DMS79 treated with DMSO at 0.1 percent for 48 hours (cell line): ENCODE data around the gene COA8.
"Not testable (repeated sequence)": the region's sequence is repeated elsewhere in the genome, so short reads cannot be mapped to it uniquely, and the experiment has no call there.

Source experiments
- DNase-seq: peaks from one replicate; lab custom pipeline; 2025; lab: John Stamatoyannopoulos, UW

COA8 gene

DNA sequence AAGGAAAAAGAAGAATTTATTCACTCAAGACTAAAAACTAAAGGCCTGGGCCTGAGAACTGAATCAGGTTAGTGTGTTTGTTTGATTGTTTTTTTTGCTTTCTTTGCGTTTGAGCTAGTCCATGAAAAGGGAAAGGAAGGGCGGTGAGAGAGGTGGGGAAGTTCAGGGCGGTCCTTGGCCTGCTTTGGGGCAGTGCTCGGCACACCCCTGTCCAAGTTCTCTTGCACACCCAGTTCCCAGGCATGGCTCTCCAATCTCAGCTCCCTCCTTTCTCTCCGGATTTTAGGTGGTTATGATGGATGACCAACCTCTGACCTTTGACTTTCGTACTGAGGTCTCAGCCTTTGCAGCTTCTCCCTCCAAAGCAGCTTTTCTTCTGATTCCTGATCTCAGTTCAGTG lies 11.3 kb downstream of the COA8 start:
- DNase-seq, result no peak

DNA sequence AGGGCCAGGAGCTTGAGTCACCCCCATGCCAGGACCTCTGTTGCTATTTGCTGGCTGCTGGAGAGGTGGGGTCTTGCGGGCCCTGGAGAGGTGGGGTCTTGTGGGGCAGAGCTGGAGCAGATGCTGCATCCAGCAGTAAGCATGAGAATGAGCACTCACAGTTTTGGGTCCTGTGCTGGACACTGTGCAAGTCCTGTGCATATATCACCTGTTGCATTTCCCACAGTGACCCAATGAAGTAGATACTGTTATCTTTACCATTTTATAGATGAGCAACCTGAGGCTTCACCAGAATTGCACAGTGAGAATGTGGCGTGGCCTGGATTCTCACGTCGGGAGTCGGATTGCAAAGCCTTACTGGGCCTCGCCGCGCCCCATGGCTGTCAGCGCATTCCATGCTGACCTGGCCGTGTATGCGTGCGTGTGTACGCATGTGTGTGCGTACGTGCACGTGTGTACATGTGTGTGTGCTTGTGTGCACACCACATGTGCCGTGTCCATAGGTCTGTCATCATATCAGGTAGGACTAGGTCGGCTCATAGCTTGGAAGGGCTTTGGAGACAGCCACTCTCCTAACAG lies 12.0 kb downstream of the COA8 start:
- no peak for DNase-seq

GRCh38 chr14:103576371-103577024 lies 13.7 kb downstream of the COA8 start:
- DNase-seq, result peak; percentile 85

DNA sequence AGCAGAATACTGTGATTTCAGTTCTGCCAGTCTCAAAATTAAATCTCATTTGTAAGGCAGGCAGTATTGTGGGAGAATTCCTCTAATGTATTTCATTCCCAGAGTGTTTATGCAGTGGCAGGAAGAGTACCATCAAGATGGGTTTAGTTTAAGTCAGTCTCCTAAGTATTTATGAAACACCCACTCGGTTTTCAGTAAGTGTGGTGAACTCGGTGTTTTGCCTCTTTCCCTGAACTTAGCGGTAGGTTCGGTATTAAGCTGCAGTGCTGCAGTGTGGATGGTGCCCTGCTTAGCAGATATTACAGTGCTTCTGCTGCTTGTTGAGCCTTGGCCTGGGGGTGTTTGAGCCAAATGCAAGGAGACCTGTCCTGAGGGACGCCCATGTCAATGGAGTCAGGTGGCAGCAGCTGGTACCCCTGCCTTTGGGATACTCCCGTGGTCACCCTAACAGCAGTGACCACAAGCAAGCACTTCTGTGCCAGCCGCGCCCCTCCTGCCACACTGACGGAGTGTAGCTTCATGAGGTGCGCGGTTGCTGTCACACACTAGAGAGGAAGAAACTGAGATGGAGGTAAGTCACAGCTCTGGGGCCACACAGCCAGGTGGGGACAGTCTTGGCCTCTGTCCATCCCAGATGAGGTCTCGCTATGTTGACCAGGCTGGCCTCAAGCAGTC lies 15.8 kb downstream of the COA8 start:
- DNase-seq, result no peak

GRCh38 chr14:103581206-103581605 lies 18.4 kb downstream of the COA8 start:
- DNase-seq, result no peak

- DNase-seq, result no peak
These were observed 19.4 kb downstream of the COA8 start for GRCh38 chr14:103581954-103582703.

DNA sequence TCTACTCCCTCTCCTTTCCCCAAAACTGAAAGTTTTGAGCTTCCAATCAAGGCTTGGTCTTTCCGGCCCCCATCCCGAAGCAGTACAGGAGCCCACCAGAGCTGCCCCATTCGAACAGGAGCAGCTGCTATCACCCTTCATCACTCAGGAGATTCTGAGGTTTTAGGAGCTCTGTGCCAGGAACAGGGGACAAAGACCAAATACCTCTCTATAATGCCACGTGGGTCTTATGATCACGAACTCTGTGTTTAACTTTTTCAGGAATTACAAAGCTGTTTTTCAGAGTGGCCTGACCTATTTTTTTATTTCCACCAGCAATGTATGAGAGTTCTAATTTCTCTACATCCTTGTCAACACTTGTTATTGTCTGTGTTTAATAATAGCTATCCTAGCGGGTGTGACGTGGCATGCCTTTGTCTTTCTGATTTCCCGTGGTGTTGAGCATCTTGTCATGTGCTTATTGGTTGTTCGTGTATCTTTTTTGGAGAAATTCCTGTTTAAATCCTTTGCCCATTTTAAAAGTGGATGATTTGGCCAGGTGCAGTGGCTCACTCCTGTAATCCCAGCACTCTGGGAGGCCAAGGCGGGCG lies 21.7 kb downstream of the COA8 start:
- no peak for DNase-seq

DNA sequence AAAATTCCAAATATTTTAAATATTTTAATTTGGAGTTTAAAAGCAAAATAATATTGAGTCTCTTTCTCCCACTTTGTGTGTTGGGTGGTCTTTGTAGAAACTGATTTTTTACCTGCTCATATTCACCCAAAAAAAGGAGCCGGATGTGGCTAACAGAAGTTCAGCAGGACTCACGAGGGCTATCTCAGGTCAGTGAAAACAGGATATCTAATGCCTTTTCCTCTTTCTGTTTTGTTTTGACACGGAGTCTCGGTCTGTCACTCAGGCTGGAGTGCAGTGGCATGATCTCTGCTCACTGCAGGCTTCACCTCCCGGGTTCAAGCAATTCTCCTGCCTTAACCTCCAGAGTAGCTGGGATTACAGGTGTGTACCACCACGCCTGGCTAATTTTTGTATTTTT lies 30.8 kb downstream of the COA8 start:
- no peak for DNase-seq

- DNase-seq, result peak; percentile 92
These were observed 31.5 kb downstream of the COA8 start for GRCh38 chr14:103594265-103594664.

GRCh38 chr14:103597623-103598377 lies 35.0 kb downstream of the COA8 start:
- no peak for DNase-seq

DNA sequence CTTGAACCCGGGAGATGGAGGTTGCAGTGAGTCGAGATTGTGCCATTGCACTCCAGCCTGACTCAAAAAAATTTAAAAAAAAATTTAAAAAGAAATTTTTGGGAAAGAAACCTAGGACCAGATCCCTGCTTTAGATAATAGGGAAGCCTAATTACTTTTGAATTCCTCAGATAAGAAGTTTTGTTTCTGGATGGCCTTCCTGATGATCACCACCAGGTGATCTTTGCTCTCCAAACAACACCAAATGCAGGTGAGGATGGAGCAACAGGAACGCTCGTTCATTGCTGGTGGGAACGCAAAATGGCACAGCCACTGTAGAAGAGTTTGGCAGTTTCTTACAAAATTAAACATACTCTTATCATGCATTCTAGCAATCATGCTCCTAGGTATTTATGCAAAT lies 37.7 kb downstream of the COA8 start:
- no peak for DNase-seq

GRCh38 chr14:103604620-103605019 lies 41.9 kb downstream of the COA8 start:
- DNase-seq, result no peak

DNA sequence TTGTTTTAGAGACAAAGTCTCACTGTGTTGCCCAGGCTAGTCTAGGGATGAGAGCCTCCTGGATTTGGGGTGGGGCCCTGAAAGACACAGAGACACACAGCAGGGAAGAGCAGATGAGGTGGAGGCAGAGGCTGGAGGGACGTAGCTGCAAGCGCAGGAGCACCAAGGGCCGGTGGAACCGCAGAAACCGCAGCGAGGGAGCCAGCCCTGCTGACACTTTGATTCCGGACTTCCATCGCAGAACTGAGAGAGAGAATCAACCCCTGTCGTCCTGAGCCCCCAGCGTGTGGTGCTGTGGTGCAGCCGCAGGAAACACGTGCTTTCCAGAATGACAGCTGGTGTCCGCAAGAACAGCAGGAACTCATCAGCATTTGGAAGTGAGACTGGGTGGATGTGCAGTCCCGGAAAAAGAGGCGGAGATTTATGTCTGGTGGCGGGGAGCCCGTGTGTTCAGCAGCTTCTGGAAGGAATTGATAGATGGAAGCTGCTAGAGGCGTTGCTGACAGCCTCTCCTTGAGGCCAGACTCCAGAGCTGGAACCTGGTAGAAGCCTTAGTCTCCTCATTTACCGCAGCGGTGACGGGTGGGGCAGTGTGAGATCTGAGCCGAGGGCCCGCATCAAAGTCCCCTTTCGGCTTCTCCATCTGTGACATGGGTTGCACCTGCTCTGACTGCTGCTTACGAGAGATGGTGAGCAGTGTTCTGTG lies 44.4 kb downstream of the COA8 start:
- peak; percentile 63 for DNase-seq

- no peak for DNase-seq
These were observed 45.1 kb downstream of the COA8 start for GRCh38 chr14:103607822-103608221.

GRCh38 chr14:103609081-103609480 lies 46.3 kb downstream of the COA8 start:
- not testable (repeated sequence) for DNase-seq

DNA sequence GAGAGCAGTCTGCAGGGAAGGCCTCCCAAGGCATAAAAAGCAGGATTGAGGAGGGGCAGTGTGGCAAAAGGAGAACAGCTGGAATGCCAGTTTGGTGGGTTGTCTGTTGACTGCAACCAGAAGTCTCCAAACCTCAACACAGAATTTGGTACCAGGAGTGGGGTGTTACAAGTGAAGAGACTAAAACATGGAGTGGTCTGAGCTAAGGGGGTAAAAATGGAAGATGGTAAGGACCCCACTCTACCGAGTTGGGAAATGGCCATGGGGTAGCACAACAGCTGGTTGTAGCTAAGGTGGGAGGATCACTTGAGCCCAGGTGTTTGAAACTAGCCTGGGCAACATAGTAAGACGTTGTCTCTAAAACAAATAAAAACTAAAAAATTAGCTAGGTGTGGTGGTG lies 48.5 kb downstream of the COA8 start:
- no peak for DNase-seq

DNA sequence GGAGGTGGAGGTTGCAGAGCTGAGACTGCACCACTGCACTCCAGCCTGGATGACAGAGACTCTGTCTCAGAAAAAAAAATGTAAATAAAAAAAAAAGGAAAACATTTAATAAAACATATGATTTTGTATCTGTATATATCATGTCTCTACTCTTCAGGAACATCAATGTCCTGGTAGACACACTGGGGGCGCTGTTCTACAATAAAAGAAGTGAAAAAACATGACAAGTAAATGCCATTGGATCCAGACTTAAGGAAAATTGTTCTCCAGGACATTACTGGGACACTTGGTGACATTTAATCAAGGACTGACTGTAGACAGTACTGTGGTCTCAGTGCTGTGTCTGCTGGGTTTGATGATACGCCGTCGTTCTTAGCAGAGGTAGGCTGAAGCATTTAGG lies 50.8 kb downstream of the COA8 start:
- no peak for DNase-seq

- no peak for DNase-seq
These were observed 54.0 kb downstream of the COA8 start for GRCh38 chr14:103616635-103617300.

- DNase-seq, result no peak
These were observed 56.3 kb downstream of the COA8 start for GRCh38 chr14:103619057-103619456.

- DNase-seq, result no peak
These were observed 59.1 kb downstream of the COA8 start for GRCh38 chr14:103621860-103622259.

- DNase-seq, result no peak
These were observed 60.5 kb downstream of the COA8 start for GRCh38 chr14:103623308-103623707.
